Putamen (tissue), 1 donor: ENCODE data around the gene SDF2.
A peak's percentile ranks its signal among the peaks of the same experiment; 100 is the strongest.
"Not testable (repeated sequence)": the region's sequence is repeated elsewhere in the genome, so short reads cannot be mapped to it uniquely, and the experiment has no call there.

Source experiments
- DNase-seq: peaks from one replicate; pipeline ENCODE4 v3.0.0-alpha.2; 2016; ENCODE audit warnings: low spot score

Gene SDF2

GRCh38 chr17:28626818-28627217 is 34.9 kb downstream of the SDF2 start:
- no peak for DNase-seq

- DNase-seq, result no peak
Observed at GRCh38 chr17:28624148-28624547, 37.6 kb downstream of the SDF2 start.

- DNase-seq, result no peak
Observed at GRCh38 chr17:28623696-28624095, 38.0 kb downstream of the SDF2 start.

GRCh38 chr17:28622186-28622585 is 39.5 kb downstream of the SDF2 start:
- no peak for DNase-seq

GRCh38 chr17:28620010-28620409 is 41.7 kb downstream of the SDF2 start:
- no peak for DNase-seq

GRCh38 chr17:28618464-28618863 is 43.2 kb downstream of the SDF2 start:
- DNase-seq, result no peak

- no peak for DNase-seq
Observed at GRCh38 chr17:28616281-28616680, 45.4 kb downstream of the SDF2 start.

- DNase-seq, result no peak
Observed at GRCh38 chr17:28615260-28615940, 46.3 kb downstream of the SDF2 start.

- DNase-seq, result peak; percentile 79
Observed at GRCh38 chr17:28613931-28614381, 47.8 kb downstream of the SDF2 start, which contains the start of gene RSKR. TSS of gene RSKR (minus strand) at chr17:28614185. CDS start at chr17:28614161, 24 bp downstream.

- DNase-seq, result no peak
Observed at GRCh38 chr17:28612936-28613872, 48.5 kb downstream of the SDF2 start.

GRCh38 chr17:28612531-28612930 is 49.2 kb downstream of the SDF2 start:
- DNase-seq, result no peak

- DNase-seq, result no peak
Observed at GRCh38 chr17:28610376-28610775, 51.3 kb downstream of the SDF2 start.

- DNase-seq, result not testable (repeated sequence)
Observed at GRCh38 chr17:28604031-28604430, 57.7 kb downstream of the SDF2 start.

GRCh38 chr17:28599311-28600184 is 62.2 kb downstream of the SDF2 start:
- no peak for DNase-seq

GRCh38 chr17:28598799-28599310 is 62.9 kb downstream of the SDF2 start, which contains the start of gene SPAG5:
TSS of gene SPAG5 (minus strand) at chr17:28599025. CDS start at chr17:28598946, 79 bp downstream.
- DNase-seq, result peak; percentile 86

GRCh38 chr17:28598389-28598788 is 63.3 kb downstream of the SDF2 start:
- no peak for DNase-seq
